H9 (cell line): ENCODE results near the gene WIPF2. TPM values are rescaled to one million over a fixed set of nuclear protein-coding genes. Genes with fewer than 3 reads are reported as not detected.
"Not testable (repeated sequence)": the region's sequence is repeated elsewhere in the genome, so short reads cannot be mapped to it uniquely, and the experiment has no call there.

Source experiments
- DNase-seq: peaks from one replicate; pipeline ENCODE4 v3.0.0-alpha.2; 2017
- H2AFZ ChIP-seq: one replicate; pipeline ENCODE4 v1.6.1; 2013; ENCODE audit warnings: mild to moderate bottlenecking, low read length, control low read depth, moderate library complexity
- H2AK5ac ChIP-seq: 2 replicates; pipeline ENCODE4 v1.6.1; 2013; ENCODE audit warnings: low read length, control low read depth, mixed read lengths; ENCODE audit not compliant: insufficient read length
- H2BK120ac ChIP-seq: one replicate; pipeline ENCODE4 v1.6.1; 2013; ENCODE audit warnings: low read depth, mild to moderate bottlenecking, low read length, control low read depth, inconsistent platforms; ENCODE audit not compliant: poor library complexity, severe bottlenecking
- H2BK12ac ChIP-seq: 2 replicates; pipeline ENCODE4 v1.6.1; 2013; ENCODE audit warnings: low read length, control low read depth, mixed read lengths, low read depth; ENCODE audit not compliant: insufficient read length
- H2BK15ac ChIP-seq: 2 replicates; pipeline ENCODE4 v1.6.1; 2013; ENCODE audit warnings: low read depth, low read length, control low read depth
- H2BK20ac ChIP-seq: one replicate; pipeline ENCODE4 v1.6.1; 2013; ENCODE audit warnings: low read depth, mild to moderate bottlenecking, low read length, control low read depth, inconsistent platforms; ENCODE audit not compliant: poor library complexity, severe bottlenecking
- H2BK5ac ChIP-seq: 2 replicates; pipeline ENCODE4 v1.6.1; 2013; ENCODE audit warnings: low read length, control low read depth, mixed read lengths; ENCODE audit not compliant: insufficient read length
- H3K14ac ChIP-seq: 2 replicates; pipeline ENCODE4 v1.6.1; 2013; ENCODE audit warnings: low read length, control low read depth; ENCODE audit not compliant: insufficient read depth
- H3K18ac ChIP-seq: 2 replicates; pipeline ENCODE4 v1.6.1; 2013; ENCODE audit warnings: low read depth, mild to moderate bottlenecking, mixed read lengths, low read length, control low read depth; ENCODE audit not compliant: insufficient read length
- H3K23ac ChIP-seq: 2 replicates; pipeline ENCODE4 v1.6.1; 2013; ENCODE audit warnings: low read length, control low read depth, mixed read lengths, low read depth; ENCODE audit not compliant: insufficient read length
- H3K23me2 ChIP-seq: 2 replicates; pipeline ENCODE4 v1.6.1; 2013; ENCODE audit warnings: low read depth, mild to moderate bottlenecking, mixed read lengths, low read length, control low read depth; ENCODE audit not compliant: insufficient read length, poor library complexity, severe bottlenecking
- H3K27ac ChIP-seq: 2 replicates; pipeline ENCODE4 v1.5.1; 2013; ENCODE audit warnings: low read length, control low read depth, mixed read lengths, low read depth; ENCODE audit not compliant: insufficient read length
- H3K27me3 ChIP-seq: 2 replicates; pipeline ENCODE4 v1.6.1; 2013; ENCODE audit warnings: low read length, control low read depth, inconsistent platforms; ENCODE audit not compliant: insufficient read depth
- H3K4ac ChIP-seq: 2 replicates; pipeline ENCODE4 v1.6.1; 2013; ENCODE audit warnings: low read depth, mild to moderate bottlenecking, control low read depth, inconsistent platforms, low read length, moderate library complexity
- H3K4me1 ChIP-seq: 2 replicates; pipeline ENCODE4 v1.6.1; 2013; ENCODE audit warnings: low read length, control low read depth, inconsistent platforms; ENCODE audit not compliant: insufficient read depth
- H3K4me2 ChIP-seq: 2 replicates; pipeline ENCODE4 v1.6.1; 2013; ENCODE audit warnings: low read length, control low read depth, mixed read lengths; ENCODE audit not compliant: insufficient read length, insufficient read depth
- H3K56ac ChIP-seq: 2 replicates; pipeline ENCODE4 v1.6.1; 2013; ENCODE audit warnings: low read depth, mild to moderate bottlenecking, mixed read lengths, low read length, control low read depth; ENCODE audit not compliant: insufficient read length
- H3K79me1 ChIP-seq: 2 replicates; pipeline ENCODE4 v1.6.1; 2013; ENCODE audit warnings: low read depth, mild to moderate bottlenecking, moderate library complexity, low read length, control low read depth, inconsistent platforms; ENCODE audit not compliant: insufficient read depth, poor library complexity, severe bottlenecking
- H3K79me2 ChIP-seq: 2 replicates; pipeline ENCODE4 v1.6.1; 2013; ENCODE audit warnings: low read length, control low read depth, inconsistent platforms; ENCODE audit not compliant: insufficient read depth
- H3K9ac ChIP-seq: 2 replicates; pipeline ENCODE4 v1.6.1; 2013; ENCODE audit warnings: low read length, control low read depth, mixed read lengths; ENCODE audit not compliant: insufficient read length; ENCODE audit errors: extremely low read depth
- H3K9me3 ChIP-seq: one replicate; pipeline ENCODE4 v1.6.1; 2013; ENCODE audit warnings: low read depth, low read length, inconsistent platforms; ENCODE audit not compliant: control insufficient read depth
- H3T11ph ChIP-seq: one replicate; pipeline ENCODE4 v1.6.1; 2013; ENCODE audit warnings: mild to moderate bottlenecking, low read length, control low read depth, inconsistent platforms
- H4K20me1 ChIP-seq: one replicate; pipeline ENCODE4 v1.6.1; 2013; ENCODE audit not compliant: control insufficient read depth, insufficient read length, insufficient read depth
- H4K5ac ChIP-seq: 2 replicates; pipeline ENCODE4 v1.6.1; 2013; ENCODE audit warnings: low read depth, mild to moderate bottlenecking, mixed read lengths, low read length, control low read depth; ENCODE audit not compliant: insufficient read length
- H4K8ac ChIP-seq: replicated peaks from 2 replicates; pipeline ENCODE4 v1.6.1; 2013; ENCODE audit warnings: low read length, control low read depth, mixed read lengths, low read depth; ENCODE audit not compliant: insufficient read length
- H4K91ac ChIP-seq: 2 replicates; pipeline ENCODE4 v1.6.1; 2013; ENCODE audit warnings: low read depth, mild to moderate bottlenecking, moderate library complexity, mixed read lengths, low read length, control low read depth; ENCODE audit not compliant: insufficient read length
- H3K27ac Mint-ChIP-seq, 3 experiments: 2 replicates in 2 of 3; 3 replicates in 1 of 3; pipeline ENCODE4 v1.8.0; 2020 to 2021; ENCODE audit warnings: mixed read lengths in 3 of 3, mild to moderate bottlenecking in 1 of 3, moderate library complexity in 1 of 3
- H3K27me3 Mint-ChIP-seq: 2 replicates; pipeline ENCODE4 v1.8.0; 2021; ENCODE audit warnings: low read depth, mild to moderate bottlenecking, moderate library complexity, mixed read lengths
- H3K36me3 Mint-ChIP-seq, 3 experiments: 2 replicates in 2 of 3; 3 replicates in 1 of 3; pipeline ENCODE4 v1.8.0; 2020 to 2021; ENCODE audit warnings: low read depth in 3 of 3, mixed read lengths in 3 of 3; ENCODE audit not compliant: insufficient read depth in 1 of 3
- H3K4me1 Mint-ChIP-seq, 2 experiments: 2 replicates each; pipeline ENCODE4 v1.8.0; 2020; ENCODE audit warnings: mixed read lengths in 2 of 2
- H3K4me3 Mint-ChIP-seq, 2 experiments: 2 replicates in 1 of 2; 3 replicates in 1 of 2; pipeline ENCODE4 v1.8.0; 2020 to 2021; ENCODE audit warnings: mild to moderate bottlenecking in 2 of 2, mixed read lengths in 2 of 2, moderate library complexity in 1 of 2
- H3K9me3 Mint-ChIP-seq, 2 experiments: 2 replicates in 1 of 2; 3 replicates in 1 of 2; pipeline ENCODE4 v1.8.0; 2020; ENCODE audit warnings: mild to moderate bottlenecking in 2 of 2, mixed read lengths in 2 of 2, moderate library complexity in 1 of 2
- CTCF ChIP-seq: fragments of 200-600 bp; sonication (generic); conservative IDR thresholded peaks from 3 replicates; pipeline ENCODE4 v1.8.0; 2021; ENCODE audit warnings: antibody characterized with exemption, mild to moderate bottlenecking
- WGBS: extraction: QIAGEN DNeasy Blood & Tissue Kit; methylation state at CpG from one replicate; pipeline ENCODE4 v1.1.7; 2013; ENCODE audit warnings: missing lambda C conversion rate, low lambda C conversion rate, mixed read lengths; ENCODE audit not compliant: insufficient read length; ENCODE audit errors: extremely low coverage; 5-methylcytosine and 5-hydroxymethylcytosine counted together
- total RNA-seq: library from RNA; stranded (reverse); gene quantifications from 2 replicates; pipeline ENCODE4 v1.2.1, GENCODE V29; 2021

Gene WIPF2
- total RNA-seq, 1 experiment from 2014 or later: 24.2 TPM

GRCh38 chr17:40230670-40231069, 11.6 kb downstream of the WIPF2 start:
- H3K79me2 ChIP-seq: no peaks in the 10 kb centered on the region
- no CpG with 5 or more reads among the region's 3 CpGs for WGBS
- no peak overlapping the region for H4K91ac ChIP-seq
- no peak overlapping the region for H4K5ac ChIP-seq
- no peak overlapping the region for H3K56ac ChIP-seq
- H3K4me1 ChIP-seq: no peaks in the 10 kb centered on the region
- peaks cover 6% of the 10 kb centered on the region for H3K79me1 ChIP-seq
- no peak for TF ChIP-seq CTCF
- no peak overlapping the region for H3K14ac ChIP-seq
- Mint-ChIP-seq H3K9me3 (no peaks in the 10 kb centered on the region), H3K27ac (no peak overlapping the region), H3K4me3 (no peak overlapping the region), H3K36me3 (peaks cover 15 to 28% (median 26%) of the 10 kb centered on the region in 3 experiments), H3K4me1 (no peaks in the 10 kb centered on the region), H3K27me3 (no peaks in the 10 kb centered on the region)
- no peak overlapping the region for H3T11ph ChIP-seq
- H3K4me2 ChIP-seq: no peak overlapping the region
- no peak overlapping the region for H2BK5ac ChIP-seq
- no peak overlapping the region for H2AK5ac ChIP-seq
- H2BK20ac ChIP-seq: no peak overlapping the region
- H3K27me3 ChIP-seq: no peaks in the 10 kb centered on the region
- H4K20me1 ChIP-seq: no peaks in the 10 kb centered on the region
- H2BK12ac ChIP-seq: no peak overlapping the region
- H3K27ac ChIP-seq: no peak overlapping the region
- H2AFZ ChIP-seq: no peak overlapping the region
- no peaks in the 10 kb centered on the region for H3K9me3 ChIP-seq
- H2BK15ac ChIP-seq: no peak overlapping the region
- no peak overlapping the region for H3K9ac ChIP-seq
- no peak for DNase-seq
- H3K18ac ChIP-seq: no peak overlapping the region
- no peak overlapping the region for H4K8ac ChIP-seq
- H3K23me2 ChIP-seq: no peaks in the 10 kb centered on the region
- H3K23ac ChIP-seq: no peak overlapping the region
- H2BK120ac ChIP-seq: no peak overlapping the region
- no peak overlapping the region for H3K4ac ChIP-seq

- not testable (repeated sequence) for H3K9me3 Mint-ChIP-seq, H3K27me3 Mint-ChIP-seq, H3K4me1 ChIP-seq, H3K4me2 ChIP-seq, H3K27ac ChIP-seq, H2BK20ac ChIP-seq, H3K4me1 Mint-ChIP-seq, H2AFZ ChIP-seq, H3K23me2 ChIP-seq, H3K27me3 ChIP-seq, H2BK12ac ChIP-seq, H3K79me2 ChIP-seq, H3K14ac ChIP-seq, H3K56ac ChIP-seq, H3K18ac ChIP-seq, H2BK120ac ChIP-seq, H3K9ac ChIP-seq, H4K8ac ChIP-seq, H2BK15ac ChIP-seq, H4K5ac ChIP-seq, H3K4me3 Mint-ChIP-seq, H3K4ac ChIP-seq, H3T11ph ChIP-seq, H3K9me3 ChIP-seq, DNase-seq, H2AK5ac ChIP-seq, H4K91ac ChIP-seq, H4K20me1 ChIP-seq, H3K23ac ChIP-seq, H3K27ac Mint-ChIP-seq, H2BK5ac ChIP-seq, H3K79me1 ChIP-seq
- H3K36me3 Mint-ChIP-seq: peaks cover 15 to 34% (median 26%) of the 10 kb centered on the region in 3 experiments
- no CpG with 5 or more reads among the region's 4 CpGs for WGBS
Observed at GRCh38 chr17:40231928-40232327, 12.8 kb downstream of the WIPF2 start.
